GM21381 (cell line): ENCODE results near the gene PPP1R14D.

Experiments used
- ATAC-seq: cut with Tn5 transposase; IDR thresholded peaks from one replicate; pipeline ENCODE4 v1.9.1; 2021; ENCODE audit warnings: mild to moderate bottlenecking, moderate library complexity; ENCODE audit not compliant: unreplicated experiment

PPP1R14D gene

DNA sequence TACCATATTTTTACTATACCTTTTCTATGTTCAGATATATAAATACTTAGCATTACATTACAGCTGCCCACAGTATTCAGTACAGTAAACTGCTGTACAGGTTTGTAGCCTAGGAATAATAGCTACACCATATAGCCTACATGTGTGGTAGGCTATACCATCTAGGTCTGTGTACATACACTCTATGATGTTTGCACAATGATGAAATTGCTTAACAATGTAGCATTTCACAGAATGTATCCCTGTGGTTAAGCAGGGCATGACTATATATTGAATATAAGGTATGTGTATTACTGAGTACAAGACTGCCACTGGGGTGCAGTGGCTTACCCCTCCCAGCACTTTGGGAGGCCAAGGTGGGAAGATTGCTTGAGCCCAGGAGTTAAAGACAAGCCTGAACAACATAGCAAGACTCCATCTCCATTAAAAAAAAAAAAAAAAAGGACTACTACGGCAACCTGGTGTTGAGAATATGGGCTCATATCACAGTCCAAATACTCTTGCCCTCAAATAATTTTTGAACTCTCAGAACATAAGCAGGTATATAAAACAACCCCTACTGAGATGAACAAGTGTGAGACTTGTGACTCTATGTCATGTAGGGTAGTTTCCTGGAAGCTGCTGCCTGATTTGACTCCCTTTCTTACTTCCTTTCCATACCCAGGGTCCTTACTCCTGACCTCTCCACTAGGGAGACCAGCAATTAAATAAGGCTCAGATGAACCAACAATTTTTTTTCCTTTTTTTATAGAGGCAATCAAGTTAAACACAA lies 4.8 kb downstream of the PPP1R14D start:
- ATAC-seq = no peak

- no peak for ATAC-seq
These were observed 7.3 kb downstream of the PPP1R14D start for GRCh38 chr15:40821195-40821594.

GRCh38 chr15:40819048-40819447 lies 9.5 kb downstream of the PPP1R14D start:
- no peak for ATAC-seq

GRCh38 chr15:40815042-40815698 lies 13.3 kb downstream of the PPP1R14D start:
- ATAC-seq = no peak

DNA sequence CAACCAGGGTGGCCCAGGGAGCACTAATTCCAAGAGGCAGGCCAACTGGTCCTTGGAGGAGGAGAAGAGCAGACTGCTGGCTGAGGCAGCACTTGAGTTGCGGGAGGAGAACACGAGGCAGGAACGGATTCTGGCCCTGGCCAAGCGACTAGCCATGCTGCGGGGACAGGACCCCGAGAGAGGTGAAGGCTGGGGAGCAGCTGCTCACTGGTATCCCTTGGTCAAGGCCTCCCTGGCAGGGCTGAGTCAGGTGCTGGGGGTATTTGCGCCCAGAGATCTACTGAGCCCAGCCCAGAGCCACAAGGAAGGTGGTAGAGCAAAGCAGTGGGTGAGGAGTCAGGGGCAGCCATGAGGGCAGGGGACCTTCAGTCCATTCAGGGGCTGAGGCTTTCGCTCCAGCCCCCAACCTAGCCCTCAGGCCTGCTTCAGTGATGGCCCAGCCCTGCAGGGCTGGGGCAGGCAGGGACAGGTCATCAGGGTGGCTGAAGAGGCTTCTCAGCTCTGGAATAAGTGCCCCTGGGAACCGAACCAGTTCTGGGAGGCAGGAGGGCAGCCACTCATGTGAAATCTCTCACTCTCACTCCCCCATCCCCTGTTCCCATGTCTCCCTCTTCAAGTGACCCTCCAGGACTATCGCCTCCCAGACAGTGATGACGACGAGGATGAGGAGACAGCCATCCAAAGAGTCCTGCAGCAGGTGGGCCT lies 15.6 kb downstream of the PPP1R14D start:
- no peak for ATAC-seq

DNA sequence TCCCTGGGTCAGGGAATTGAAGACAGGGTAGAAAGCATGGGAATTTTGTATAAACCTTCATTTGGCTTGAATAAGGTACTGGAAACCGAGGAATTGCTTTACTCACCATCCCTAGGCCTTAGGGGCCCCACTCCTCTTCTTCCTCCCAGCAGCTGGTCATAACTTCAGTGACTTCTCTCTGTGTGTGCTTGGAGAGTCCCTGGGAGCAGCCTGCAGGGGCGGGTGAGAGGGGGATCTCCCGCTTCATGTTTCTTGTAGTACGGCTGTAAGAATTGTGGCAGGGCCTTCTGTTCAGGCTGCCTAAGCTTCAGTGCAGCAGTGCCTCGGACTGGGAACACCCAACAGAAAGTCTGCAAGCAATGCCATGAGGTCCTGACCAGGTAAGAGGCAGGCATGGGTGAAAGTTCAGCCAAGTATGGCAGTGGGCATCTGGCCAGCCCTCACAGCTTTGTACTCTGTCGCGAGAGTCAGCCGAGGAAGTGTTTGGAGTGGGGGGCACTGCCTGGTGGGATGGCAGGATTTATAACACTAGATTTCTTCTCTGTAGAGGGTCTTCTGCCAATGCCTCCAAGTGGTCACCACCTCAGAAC lies 19.6 kb downstream of the PPP1R14D start:
- no peak for ATAC-seq

DNA sequence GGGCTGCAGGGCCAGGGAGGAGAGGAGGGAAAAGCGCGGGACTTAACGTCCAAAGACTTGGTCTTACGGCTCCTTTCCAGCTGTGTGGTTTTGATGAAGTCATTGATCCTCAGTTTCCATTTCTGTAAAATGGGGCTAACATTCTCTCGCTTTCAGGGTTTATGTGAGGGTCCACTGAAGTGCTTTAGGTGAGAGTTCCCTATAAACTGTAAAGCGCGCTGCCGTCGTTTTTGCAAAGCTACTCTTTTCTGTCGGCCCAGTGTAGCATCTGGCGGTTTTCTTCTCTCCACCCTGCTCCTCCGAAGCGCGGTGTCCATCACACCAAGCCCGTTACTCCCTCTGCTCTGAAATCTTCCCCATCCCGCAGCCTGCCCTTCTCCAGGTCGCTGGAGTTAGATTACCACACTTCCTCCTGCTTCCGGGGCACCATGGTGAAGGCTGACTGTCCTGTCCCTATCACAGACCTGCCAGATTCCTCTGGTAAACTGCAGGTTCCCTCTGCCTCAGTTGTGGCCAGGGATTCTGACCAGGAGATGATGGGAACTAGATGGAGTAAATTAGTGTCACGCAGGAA lies 20.5 kb downstream of the PPP1R14D start:
- no peak for ATAC-seq

- ATAC-seq = peak; percentile 91
These were observed 21.2 kb downstream of the PPP1R14D start, which contains the start of the genes DNAJC17 and ZFYVE19 for GRCh38 chr15:40807028-40807887. Gene DNAJC17, minus strand, starts transcription at chr15:40807473. Its CDS starts 27 bp downstream, at chr15:40807446. Gene ZFYVE19, plus strand, starts transcription at chr15:40807089. Its CDS starts 501 bp downstream, at chr15:40807590.

- no peak for ATAC-seq
These were observed 21.9 kb downstream of the PPP1R14D start for GRCh38 chr15:40806672-40807027.

GRCh38 chr15:40803688-40804087 lies 24.8 kb downstream of the PPP1R14D start:
- no peak for ATAC-seq

- no peak for ATAC-seq
These were observed 25.4 kb downstream of the PPP1R14D start for GRCh38 chr15:40803076-40803475.

DNA sequence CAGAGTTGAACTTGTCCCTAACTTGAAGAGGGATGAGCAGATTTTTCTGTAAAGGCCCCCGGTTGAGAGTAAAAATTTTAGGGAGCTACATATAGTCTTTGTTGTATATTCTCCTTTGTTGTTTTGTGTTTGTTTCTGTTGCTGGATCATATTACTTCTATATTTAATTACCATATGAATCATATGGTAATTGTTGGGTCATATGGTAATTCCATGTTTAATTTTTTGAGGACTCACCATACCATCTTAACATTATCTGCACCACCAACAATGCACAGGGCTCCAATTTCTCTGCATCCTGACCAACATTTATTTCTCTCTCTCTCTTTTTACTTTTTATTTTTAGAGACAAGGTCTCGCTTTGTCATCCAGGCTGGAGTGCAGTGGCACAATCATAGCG lies 29.0 kb downstream of the PPP1R14D start:
- ATAC-seq = no peak

DNA sequence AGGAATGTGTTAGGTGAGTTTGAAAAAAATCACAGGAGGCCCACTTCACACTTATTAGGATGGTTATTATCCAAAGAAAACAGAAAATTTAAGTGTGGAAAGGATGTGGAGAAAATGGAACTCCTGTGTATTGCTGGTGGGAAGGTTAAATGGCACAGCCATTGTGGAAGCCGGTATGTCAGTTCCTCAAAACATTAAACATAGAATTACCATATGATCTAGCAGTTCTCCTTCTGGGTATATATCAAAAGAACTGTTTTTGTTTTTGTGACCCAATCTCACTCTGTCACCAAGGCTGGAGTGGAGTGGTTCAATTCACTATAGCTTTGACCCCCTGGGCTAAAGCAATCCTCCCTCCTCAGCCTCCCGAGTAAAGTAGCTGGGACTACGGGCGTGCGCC lies 32.0 kb downstream of the PPP1R14D start:
- ATAC-seq = no peak

- no peak for ATAC-seq
These were observed 32.5 kb downstream of the PPP1R14D start for GRCh38 chr15:40796041-40796440.

DNA sequence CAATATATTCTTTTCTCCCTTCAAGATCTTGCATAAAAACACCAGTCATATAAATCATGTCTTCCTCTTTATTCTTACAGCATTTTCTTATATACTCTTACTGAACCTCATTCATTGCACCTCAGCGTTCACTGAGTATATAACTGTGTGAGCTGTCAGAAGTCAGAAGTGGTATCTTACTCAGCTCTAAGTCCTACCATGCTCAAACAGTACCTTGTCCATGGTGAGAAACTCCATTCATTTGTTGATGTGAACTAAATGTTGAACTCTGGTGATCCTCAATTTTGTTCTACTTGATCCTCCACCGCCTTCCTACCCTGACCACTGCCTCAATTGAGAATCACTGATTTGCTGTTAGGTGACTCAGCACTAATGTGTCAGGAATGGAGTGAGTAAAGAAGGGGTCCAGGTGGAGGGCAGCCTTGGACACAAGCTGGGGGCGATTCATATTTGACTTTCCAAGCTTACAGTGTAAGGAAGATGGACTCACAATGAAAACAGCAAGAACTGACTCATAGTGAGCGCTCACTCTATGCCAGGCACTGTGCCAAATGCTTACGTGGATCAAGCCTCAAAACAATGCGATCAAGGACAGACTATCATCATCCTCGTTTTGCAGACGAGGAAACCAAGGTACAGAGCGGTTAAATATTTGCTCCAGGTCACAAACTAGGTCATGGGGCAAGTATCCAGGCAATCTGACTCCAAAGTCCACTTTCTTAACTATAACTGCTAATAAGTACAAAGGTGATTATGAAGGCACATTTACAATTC lies 35.1 kb downstream of the PPP1R14D start:
- no peak for ATAC-seq

DNA sequence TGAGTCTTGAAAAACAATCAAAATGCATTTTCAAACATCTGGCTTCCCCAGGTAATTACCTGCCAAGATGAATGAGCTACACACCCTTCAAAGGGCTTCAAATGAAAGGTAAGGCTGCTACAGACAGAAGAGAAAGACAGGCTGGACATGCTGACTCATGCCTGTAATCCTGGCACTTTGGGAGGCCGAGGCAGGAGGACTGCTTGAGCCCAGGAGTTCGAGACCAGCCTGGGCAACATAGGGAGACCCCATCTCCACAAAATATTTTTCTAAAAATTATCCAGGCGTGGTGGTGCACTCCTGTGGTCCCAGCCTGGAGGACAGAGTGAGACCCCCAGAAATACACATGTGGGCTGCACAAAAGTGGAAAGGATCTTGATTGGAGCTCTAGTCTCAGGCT lies 36.1 kb downstream of the PPP1R14D start:
- ATAC-seq = no peak

- ATAC-seq = no peak
These were observed 37.8 kb downstream of the PPP1R14D start for GRCh38 chr15:40790718-40791117.

GRCh38 chr15:40789999-40790398 lies 38.5 kb downstream of the PPP1R14D start:
- ATAC-seq = no peak

- no peak for ATAC-seq
These were observed 39.4 kb downstream of the PPP1R14D start for GRCh38 chr15:40789119-40789518.
